Stimulated activated CD4-positive, alpha-beta T cell treated with anti-CD3 and anti-CD28 coated beads, Interleukin-1b, Interleukin-23, amount 100 ng/mL, for 24 hours (primary cell): ENCODE data around the gene CHST11.
"Not testable (repeated sequence)": the region's sequence is repeated elsewhere in the genome, so short reads cannot be mapped to it uniquely, and the experiment has no call there.

Source experiments
- DNase-seq, 4 experiments: peaks; one replicate each; pipeline ENCODE4 v3.0.0-alpha.2; 2020; ENCODE audit warnings: low read depth in 4 of 4, low spot score in 1 of 4

CHST11 gene

DNA sequence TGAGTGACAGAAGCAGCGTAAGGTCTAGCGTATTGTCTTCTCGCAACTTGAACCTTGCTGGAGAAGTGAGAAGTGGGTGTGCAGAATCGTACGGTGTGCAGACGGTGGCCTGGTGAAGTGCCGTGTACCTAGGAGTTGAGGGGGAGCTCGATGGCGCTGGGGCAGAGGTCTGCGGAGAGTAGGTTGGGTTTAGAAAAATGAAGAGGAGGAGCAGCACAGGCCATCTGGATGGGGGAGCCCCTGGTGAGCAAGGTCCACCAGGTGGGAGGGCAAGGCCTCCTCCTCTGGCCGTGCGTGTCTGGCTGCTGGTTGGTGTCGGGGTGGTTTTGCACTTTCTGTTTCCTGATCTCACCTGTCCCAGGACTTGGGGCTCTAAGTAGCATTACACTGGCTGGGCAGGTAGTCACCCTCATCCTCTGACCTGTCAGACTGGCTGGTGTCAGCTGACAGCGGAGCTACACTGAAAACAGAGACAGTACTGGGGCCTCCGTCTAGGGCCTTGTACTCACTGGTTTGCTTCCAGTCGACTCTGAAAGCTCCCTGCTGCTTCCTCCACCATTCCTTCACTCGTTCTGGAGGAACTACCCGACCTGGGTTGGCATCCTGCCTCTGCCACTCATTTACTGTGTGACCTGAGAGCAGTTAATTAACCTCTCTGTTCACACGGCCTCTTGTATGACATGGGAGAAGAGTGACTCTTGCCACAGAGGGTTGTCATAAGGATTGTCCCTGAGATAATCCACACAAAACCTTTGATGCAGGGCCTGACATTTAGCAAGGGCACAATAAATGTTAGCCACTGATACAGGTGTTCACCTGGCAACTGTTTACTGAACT is 273.1 kb downstream of the CHST11 start:
- DNase-seq: no peak

DNA sequence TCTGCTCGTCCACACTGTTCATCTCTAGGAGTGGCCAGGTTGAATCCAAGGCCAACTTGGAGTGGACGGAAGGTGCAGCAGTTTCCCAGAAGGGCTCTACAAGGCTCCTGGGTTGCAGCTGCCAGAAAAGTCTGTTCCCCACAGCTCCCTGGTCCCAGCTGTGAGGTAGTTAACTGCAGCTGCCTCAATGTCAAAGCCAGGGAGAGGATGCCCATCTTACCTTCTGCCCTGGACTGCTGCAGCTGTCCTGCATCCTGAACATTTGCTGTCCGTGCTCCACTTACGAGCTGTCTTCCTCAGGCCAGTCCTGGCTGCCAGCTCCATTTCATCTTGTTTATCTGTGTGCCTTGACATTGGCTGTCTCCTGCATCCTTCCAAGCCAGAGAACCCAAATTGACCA is 274.0 kb downstream of the CHST11 start:
- DNase-seq: no peak

DNA sequence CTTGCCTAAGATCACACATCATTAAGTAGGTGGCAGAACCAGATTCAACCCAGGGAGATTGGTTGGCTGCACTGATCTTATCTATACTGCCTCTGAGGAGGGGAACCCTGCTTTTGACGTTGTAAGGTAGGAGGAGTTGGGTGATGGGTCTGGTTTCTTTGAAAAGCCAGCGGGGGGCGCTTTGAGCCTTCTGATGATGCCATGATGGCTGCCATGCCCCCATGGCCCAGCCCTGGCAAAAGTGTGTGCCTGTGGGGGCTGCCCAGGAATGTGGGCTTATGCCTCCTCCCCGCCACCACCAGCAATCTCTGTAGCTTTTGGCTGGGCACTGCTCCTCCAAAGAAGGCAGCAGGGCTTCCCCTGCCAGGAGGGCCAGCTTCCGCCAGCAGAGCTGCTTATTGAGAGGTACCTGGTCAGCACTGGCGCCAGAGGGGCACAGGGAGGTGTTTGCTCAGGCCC is 277.0 kb downstream of the CHST11 start:
- DNase-seq: peak in 1 of 4 experiments; percentile 10

DNA sequence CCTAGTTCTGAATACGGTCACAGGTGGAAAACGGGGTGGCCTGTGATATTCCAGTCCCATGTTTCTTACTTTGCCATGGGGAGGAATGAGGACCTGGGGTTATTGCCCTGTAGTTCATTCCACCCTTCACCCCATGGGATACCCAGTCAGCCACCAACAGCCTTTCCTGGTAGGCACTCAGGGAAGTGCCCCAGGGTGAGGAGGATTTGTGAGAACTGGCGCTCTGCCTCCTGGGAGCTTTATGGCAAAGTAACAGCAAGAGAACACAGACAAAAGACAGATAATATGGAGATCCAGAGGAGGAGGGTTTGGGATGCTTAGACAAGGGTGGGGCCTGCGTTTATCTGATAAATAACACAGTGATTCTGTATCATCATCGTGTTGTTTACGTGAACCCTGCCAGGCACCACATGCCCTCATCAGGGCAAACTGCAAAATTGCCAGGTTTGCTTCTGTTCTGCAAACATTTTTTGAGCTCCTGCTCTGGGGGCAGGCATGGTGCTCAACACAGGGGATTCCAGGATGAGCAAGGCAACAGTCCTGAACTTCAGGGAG is 277.9 kb downstream of the CHST11 start:
- DNase-seq: no peak

DNA sequence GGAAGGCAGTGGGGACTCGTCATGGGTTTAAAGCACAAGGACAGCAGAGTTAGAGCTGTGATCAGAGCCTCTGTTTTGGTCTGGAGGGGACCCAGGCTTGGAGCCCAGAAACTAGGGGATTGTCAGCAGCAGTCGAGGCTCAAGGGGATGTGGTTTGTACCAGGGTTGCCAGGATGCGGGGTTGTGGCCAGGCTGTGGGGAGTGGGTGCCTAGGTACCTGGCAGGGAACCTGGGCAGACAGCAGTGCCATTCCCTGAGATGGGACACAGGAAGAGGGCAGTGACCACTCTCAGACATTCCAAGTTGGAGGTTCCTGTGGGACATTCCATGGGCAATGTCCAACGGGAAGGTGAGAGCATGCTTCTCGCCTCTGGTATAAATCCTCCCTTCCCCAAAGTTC is 279.1 kb downstream of the CHST11 start:
- DNase-seq: no peak

DNA sequence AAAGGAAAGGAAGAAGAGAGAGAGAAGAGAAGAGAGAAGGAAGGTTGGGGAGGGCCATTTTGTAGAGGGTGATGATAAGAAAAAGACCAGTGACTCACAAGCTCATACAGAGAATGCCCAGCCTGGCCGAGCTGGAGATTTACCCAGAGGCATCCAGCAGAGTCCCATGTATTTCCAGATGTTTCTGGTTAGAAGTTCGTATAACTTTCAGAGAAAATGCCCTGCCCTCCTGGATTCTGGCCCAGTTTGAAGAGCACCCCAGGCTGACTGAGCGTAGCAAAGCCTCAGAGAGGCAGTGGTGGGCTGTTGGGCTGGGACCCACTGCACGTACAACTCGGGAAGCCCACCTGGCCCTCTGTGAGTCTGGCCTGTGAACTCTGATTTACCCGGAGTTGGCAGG is 279.6 kb downstream of the CHST11 start:
- no peak for DNase-seq

DNA sequence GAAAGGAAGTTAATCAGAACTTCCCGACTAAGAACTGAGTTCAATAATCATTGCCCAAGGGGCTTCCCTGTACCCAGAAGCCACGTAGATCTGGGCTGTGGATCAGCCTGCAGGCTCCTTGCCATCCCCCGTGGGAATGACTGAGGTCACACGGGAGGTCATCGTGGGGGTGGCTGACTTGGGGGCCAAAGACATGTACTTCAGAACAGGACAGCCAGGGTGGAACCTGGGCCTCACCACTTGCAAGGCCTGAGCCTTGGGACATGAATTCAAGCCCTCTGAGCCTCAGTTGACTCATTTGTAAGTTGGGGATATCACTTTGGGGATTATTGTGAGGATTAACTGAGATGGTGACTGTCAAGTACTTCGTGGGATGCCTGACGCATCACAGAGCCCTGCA is 280.4 kb downstream of the CHST11 start:
- DNase-seq: no peak

DNA sequence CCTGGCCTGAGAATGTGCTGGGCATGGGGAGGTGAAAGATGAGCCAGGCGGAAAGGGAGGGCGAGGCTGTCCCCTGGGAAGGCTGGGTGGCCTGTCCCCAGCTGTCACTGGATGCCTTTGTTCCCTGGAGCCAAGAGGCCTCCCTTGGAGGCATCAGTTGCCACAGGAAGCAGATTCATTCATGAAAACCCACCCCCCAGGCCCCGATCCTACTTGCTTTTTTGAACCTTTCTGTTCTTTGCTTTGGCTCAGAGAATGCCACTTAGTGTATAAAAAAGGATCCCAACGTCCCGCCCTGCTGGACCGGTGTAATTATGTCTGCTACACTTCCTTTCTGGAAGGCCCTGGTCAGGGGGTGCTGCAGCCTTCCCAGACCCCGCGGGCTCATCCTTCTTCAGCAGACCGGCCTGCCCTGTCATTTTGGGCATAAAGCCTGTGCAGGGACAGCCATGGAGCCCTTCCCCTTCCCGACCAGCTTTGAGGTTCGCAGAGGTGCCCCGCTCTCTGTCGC is 281.1 kb downstream of the CHST11 start:
- no peak for DNase-seq

DNA sequence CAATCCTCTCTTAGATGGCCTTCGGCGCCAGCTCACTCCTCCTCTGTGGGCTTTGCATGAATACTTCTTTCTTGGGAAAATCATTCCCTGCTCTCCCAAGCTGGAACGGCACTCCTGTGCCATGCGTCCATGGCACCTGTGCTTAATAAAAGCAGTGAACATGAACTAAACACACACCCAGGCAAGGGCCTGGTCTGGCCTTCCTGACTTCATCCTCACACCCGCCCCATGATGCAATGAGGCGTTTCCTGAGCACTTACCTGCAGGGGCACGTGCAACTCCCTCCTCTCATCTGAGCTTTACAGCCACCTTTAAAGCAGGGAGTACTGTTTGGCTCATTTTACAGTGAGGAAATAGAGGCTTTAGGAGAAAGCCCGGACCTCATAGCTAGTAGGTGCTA is 281.6 kb downstream of the CHST11 start:
- DNase-seq: no peak

DNA sequence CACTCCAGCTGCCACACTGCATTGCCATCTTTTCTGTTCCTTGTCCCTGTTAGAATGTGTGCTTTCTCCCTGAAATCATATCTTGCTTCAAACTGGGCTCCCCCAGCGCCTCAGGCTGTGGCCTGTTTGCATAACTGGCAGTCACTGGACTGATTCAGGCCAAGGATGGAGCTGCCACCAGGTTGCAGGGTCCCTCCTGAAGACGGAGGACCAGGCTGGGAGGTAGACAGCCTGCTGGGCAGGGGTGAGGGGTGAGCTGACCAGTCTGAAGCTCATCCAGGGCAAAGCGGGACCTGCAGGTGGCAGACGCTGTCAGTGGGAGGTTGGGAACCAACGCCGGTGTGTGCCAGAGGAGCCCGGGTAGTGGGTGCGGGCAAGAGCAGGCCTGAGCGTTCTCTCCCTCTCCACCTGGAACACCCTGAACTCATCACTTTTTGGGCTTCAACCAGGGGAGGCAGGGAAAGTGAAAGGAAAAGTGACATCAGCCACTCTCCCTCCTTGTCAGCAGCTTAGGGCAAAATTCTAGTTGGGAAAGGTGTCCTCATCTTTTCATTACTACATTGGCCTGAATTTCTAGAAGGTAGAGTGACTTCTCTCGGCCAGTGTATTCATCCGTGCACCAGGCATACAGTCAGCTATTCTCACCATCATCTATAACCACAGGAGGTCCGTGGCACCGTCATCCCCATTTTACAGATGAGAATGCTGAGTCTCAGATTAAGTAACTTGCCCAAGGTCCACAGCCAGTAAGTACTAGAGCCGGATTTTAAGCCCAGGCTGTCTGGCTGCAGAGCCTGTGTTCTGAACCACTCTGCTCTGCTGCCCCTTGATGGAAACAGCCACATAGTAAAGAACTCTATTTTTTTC is 282.3 kb downstream of the CHST11 start:
- DNase-seq: no peak

DNA sequence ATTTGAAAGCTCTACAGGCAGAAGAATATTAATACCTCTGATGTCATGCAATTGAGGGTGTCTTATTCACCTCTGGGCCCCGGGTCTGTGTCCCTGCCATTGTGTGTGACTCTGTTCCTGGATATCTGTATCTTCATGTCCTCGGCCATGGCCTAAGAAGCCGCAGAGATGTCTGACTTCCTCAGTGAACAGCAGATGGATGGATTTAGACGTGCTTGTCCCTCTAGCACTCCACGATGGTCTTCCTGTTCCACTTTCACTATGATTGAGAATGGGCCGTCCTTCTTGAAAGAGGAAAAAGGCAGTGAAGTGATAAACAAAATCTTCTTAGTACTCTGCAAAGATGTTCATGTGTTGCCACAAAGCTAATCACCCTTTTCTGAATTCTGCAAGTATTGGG is 283.9 kb downstream of the CHST11 start:
- no peak for DNase-seq

DNA sequence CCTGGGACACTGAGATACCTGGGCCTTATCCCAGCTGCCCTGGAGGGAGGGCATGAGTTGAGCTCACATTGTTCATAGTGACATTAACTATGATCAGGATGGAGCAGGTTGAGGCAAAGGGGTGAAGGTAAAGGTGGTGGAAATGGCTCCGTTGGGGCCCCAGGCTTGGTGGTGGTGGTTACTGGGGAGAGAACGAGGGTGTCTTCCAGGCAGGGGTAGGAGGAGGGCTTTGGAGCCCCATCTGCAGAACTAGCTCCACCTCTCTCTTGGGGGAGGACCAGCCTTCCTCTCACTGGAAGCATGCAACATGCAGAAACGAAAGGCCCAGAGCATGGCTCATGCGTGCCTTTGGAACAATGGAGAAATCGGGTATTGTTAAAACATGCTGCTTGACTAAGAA is 284.3 kb downstream of the CHST11 start:
- DNase-seq: no peak

DNA sequence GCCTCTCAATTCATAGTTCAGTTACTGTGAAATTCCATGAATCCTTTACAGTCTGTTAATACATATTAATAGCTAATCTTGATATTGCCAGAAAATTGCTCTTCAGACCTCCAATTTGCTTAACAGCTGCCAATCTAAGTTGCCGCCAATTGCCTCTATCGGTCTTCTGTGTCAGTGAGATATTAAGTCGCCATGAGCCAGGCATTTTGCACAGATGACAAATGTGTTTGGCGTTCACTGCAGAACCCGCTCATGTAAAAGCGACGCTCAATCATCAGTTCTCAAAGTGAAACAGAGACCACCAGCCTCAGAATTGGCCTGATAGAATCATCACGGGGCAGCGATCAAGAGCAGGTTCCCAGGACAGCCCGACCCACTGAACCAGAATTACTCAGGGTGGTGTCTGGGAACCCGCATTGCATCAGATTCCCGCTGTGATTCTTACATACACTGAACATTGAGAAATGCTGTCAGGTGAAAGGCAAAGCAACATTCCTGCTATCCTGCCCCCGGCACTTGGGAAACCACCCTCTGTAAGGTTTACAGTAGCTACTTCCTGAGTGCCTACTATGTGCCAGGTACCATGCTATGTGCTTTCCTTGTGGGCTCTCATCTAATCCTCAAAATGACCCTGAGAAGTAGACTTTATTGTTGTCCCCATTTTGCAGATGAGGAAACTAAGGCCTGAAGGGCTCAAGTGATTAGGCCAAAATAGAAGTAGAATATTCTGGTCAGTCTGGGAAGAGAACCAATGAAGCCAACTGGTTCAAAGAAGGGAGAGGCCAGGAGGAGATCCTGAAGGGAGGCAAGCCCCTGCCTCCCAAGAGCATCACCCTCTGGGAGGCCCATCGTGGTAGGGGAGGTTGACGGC is 285.0 kb downstream of the CHST11 start:
- no peak for DNase-seq

DNA sequence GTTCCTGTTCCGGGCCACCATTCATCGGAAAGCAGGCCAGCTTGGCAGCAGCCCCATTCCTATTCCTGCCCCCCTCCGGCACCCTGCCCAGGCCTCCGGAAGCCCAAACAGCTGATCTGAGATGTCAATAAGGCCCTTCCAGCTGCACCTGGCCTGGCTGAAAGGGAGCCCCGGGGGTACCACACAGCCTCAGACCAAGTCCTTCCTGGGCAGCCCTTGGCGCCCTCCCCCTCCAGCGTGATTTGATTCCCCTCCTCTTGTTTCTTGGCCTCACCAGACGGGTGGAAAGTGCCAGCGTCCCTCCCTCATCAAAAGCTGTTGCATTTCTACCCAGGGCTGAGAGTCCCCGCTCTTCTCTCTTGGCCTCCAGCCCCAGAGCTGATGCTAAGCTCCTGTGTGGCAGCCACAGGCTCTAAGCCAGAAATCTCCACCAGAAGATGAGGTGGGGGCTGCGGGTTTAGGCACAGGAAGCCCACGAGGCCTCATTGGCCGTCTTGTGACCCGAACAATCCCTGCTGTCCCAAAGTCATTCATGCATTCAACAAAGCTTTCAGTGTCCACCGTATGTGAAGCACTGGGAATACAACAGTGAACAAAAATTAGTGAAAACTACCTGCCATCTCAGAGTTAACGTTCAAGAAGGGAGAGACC is 285.9 kb downstream of the CHST11 start:
- DNase-seq: no peak

DNA sequence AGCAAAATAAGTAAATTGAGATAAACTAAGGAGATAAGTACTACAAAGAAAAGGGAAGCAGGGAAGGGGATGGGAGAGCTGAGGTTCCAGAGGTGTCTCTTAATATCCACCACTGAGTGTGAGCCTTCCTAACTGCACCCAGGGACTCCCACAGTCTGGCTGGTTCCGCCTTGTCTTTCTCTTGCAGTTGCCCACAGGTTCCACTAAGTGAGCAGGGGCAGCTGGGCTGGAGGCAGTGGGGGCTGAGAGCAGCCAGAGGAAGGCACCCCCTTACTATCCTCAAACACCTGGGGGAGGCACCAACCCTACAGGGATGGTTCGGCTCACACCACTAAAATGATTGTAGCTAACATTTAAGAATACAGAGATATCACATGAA is 286.4 kb downstream of the CHST11 start:
- no peak for DNase-seq

DNA sequence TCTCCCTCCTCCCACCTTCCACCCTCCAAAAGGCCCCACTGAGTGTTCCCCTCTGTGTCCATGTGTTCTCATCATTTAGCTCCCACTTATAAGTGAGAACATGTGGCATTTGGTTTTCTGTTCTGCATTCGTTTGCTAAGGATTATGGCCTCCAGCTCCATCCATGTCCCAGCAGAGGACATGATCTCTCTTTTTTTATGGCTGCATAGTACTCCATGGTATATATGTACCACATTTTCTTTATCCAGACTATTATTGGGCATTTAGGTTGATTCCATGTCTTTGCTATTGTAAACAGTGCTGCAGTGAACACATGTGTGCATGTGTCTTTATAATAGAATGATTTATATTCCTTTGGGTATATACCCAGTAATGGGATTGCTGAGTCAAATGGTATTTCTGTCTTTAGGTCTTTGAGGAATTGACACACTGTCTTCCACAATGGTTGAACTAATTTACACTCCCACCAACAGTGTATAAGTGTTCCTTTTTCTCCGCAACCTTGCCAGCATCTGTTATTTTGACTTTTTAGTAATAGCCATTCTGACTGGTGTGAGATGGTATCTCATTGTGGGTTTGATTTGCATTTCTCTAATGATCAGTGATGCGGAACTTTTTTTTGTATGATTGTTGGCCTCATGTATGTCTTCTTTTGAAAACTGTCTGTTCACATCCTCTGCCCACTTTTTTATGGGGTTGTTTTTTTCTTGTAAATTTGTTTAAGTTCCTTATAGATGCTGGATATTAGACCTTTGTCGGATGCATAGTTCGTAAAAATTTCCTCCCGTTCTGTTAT is 287.2 kb downstream of the CHST11 start:
- DNase-seq: not testable (repeated sequence)

DNA sequence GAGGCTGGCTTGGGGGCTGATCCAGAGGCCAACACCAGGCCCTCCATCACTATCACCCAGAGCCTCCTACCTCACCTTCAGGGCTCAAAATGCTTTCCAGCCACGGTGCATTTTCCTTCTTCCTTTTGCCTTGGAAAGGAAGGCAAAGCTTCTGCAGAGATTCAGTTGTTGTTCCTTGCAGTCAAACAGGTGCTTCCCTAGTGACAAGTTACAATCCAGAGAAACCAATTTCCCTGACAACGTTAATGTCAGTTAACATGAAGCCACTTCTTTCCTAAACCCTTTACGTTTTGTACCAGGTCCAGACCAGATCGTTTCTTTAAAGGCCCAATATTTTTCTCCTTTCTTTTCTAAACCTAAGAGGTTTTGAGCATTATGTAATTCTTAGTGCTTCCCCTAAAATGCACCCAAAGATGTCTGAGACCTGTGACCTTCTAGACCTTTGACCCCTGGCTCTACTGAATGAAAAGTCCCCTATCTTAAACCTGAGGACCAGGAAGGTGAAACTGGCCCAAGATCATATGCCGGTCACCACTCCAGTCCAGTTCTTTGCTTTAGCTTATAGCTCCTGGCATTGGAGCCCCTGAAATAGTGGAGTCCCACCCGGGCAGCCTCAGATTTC is 289.8 kb downstream of the CHST11 start:
- no peak for DNase-seq

DNA sequence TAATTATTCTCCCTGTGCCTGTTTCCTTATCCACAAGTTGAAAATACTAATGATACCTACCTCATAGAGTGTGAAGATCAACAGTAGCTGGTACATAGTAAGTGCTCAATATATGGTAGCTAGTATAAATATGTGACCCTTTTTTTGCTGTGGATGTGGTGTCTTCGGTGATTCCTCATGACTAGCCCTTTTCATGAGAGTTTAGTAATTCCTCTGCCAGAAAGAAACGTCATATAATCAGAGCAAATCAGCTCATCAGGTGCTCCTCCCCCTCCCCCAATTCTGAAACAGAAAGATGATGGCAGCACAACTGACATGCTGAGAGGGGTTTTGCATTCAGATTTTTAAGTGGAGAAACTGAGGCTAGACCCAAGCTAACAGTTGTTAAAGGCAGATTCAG is 290.6 kb downstream of the CHST11 start:
- DNase-seq: no peak

DNA sequence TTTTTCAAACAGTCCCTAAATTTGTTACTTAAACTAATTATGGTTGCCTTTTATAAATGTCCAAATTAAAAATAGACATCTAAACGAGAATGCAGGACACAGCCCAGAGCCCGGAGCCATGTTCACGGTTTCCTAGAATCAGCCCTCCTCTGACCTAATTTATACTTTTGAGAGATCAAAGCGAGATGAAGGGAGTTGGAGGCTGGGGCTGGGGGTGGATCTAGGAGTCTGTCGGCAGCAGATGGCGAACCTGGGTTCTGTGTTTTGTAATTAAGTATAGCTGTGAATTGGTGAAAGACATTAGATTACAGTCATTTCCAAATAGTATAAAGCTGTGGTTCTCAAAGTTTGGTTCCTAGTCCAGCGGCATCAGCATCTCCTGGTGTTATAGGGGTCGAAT is 291.2 kb downstream of the CHST11 start:
- no peak for DNase-seq
